A673 (cell line): ENCODE data around the gene RHOB. TPM values are rescaled to one million over a fixed set of nuclear protein-coding genes. Genes with fewer than 3 reads are reported as not detected.

Source experiments
- BruUV-seq: library from RNA; stranded (reverse); fragments of 400-500 nt; replicated peaks from 2 replicates; lab custom pipeline; 2021; lab: Mats Ljungman, UMichigan
- CTCF ChIA-PET: fragments of 300-600 bp; sonication (Branson Sonifier 250); formaldehyde crosslinking; loops from one replicate; lab custom pipeline; 2022; ENCODE audit warnings: antibody characterized with exemption; lab: Charles Lee
- POLR2A ChIA-PET: fragments of 300-600 bp; sonication (Branson Sonifier 250); formaldehyde crosslinking; loops from one replicate; lab custom pipeline; 2022; ENCODE audit warnings: antibody characterized with exemption; ENCODE audit not compliant: low non-redundant PET; lab: Charles Lee
- DNase-seq: peaks from one replicate; pipeline ENCODE4 v3.0.0-alpha.2; 2015; ENCODE audit warnings: low spot score
- H3K27ac ChIP-seq: fragments of 200-600 bp; sonication (generic); 2 replicates; pipeline ENCODE4 v1.5.1; 2016; ENCODE audit warnings: mixed run types, low read depth, mild to moderate bottlenecking, mixed read lengths, antibody characterized with exemption, low read length; ENCODE audit not compliant: poor library complexity, severe bottlenecking
- H3K27me3 ChIP-seq: fragments of 200-600 bp; sonication (generic); replicated peaks from 2 replicates; pipeline ENCODE4 v1.6.1; 2017; ENCODE audit warnings: mixed run types, low read depth, mild to moderate bottlenecking, mixed read lengths, antibody characterized with exemption, low read length; ENCODE audit not compliant: insufficient read depth, poor library complexity
- H3K36me3 ChIP-seq: fragments of 200-600 bp; sonication (generic); 2 replicates; pipeline ENCODE4 v1.6.1; 2016; ENCODE audit warnings: mixed run types, mild to moderate bottlenecking, mixed read lengths, antibody characterized with exemption, low read length; ENCODE audit not compliant: insufficient read depth, poor library complexity, severe bottlenecking
- H3K4me1 ChIP-seq: fragments of 200-600 bp; sonication (generic); 2 replicates; pipeline ENCODE4 v1.6.1; 2017; ENCODE audit warnings: mixed run types, mild to moderate bottlenecking, mixed read lengths, antibody characterized with exemption, low read length; ENCODE audit not compliant: insufficient read depth, poor library complexity, severe bottlenecking
- H3K4me3 ChIP-seq: fragments of 200-600 bp; sonication (generic); 2 replicates; pipeline ENCODE4 v1.5.1; 2016; ENCODE audit warnings: low read depth, mixed run types, mild to moderate bottlenecking, mixed read lengths, low read length; ENCODE audit not compliant: poor library complexity, severe bottlenecking
- H3K9me3 ChIP-seq: fragments of 200-600 bp; sonication (generic); 2 replicates; pipeline ENCODE4 v1.6.1; 2016; ENCODE audit warnings: mixed run types, low read depth, mild to moderate bottlenecking, mixed read lengths, antibody characterized with exemption, low read length; ENCODE audit not compliant: poor library complexity, severe bottlenecking
- EZH2 ChIP-seq: fragments of 200-600 bp; sonication (generic); IDR thresholded peaks from 2 replicates; pipeline ENCODE4 v1.6.1; 2017; ENCODE audit warnings: borderline replicate concordance, low read depth, mild to moderate bottlenecking, mixed read lengths, antibody characterized with exemption, low read length; ENCODE audit not compliant: poor library complexity, severe bottlenecking
- intact Hi-C: fragments of 100-400 bp; cut with micrococcal nuclease; formaldehyde crosslinking; loops from one replicate; pipeline ENCODE4 v1.10.0; 2022; ENCODE audit not compliant: unreplicated experiment
- total RNA-seq: library from RNA; stranded (reverse); gene quantifications from 2 replicates; pipeline ENCODE4 v1.2.3, GENCODE V29; 2021
- TF ChIP-seq, protein P1 (sequence below): fragments of 300-800, 200-600 bp; sonication (generic); conservative IDR thresholded peaks from 2 replicates; pipeline ENCODE4 v1.5.1; 2017; ENCODE audit warnings: low read depth, mild to moderate bottlenecking, antibody characterized with exemption, low read length, moderate library complexity, mixed read lengths

Gene RHOB
- total RNA-seq, 1 experiment from 2014 or later = 31.5 TPM

DNA sequence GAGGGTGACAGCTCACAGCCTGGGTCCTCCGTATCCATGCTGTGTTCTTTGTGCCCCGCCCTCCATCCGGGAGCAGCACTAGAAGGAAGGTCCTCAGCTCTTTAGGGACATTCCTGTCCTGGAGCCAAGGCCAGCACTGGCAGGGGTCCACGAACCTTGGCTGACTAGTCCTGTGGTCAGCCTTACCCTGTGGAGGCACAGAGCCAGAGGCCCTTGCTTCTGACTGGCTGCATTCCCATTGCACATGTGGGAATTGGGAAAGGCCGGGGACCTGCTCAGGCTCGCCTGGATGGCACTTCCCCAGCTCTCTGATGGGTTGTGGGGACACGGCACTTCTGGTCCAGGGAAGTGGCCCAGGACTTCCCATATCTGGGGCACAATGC lies 24.9 kb upstream of the RHOB start:
- no peaks in the 10 kb centered on the region for H3K4me1 ChIP-seq
- DNase-seq = no peak
- H3K36me3 ChIP-seq = no peaks in the 10 kb centered on the region
- no peaks in the 10 kb centered on the region for H3K9me3 ChIP-seq
- H3K27me3 ChIP-seq = no peaks in the 10 kb centered on the region
- CTCF ChIA-PET = no interaction called here
- TF ChIP-seq, protein P1, sequence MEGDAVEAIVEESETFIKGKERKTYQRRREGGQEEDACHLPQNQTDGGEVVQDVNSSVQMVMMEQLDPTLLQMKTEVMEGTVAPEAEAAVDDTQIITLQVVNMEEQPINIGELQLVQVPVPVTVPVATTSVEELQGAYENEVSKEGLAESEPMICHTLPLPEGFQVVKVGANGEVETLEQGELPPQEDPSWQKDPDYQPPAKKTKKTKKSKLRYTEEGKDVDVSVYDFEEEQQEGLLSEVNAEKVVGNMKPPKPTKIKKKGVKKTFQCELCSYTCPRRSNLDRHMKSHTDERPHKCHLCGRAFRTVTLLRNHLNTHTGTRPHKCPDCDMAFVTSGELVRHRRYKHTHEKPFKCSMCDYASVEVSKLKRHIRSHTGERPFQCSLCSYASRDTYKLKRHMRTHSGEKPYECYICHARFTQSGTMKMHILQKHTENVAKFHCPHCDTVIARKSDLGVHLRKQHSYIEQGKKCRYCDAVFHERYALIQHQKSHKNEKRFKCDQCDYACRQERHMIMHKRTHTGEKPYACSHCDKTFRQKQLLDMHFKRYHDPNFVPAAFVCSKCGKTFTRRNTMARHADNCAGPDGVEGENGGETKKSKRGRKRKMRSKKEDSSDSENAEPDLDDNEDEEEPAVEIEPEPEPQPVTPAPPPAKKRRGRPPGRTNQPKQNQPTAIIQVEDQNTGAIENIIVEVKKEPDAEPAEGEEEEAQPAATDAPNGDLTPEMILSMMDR = no peak
- TF ChIP-seq EZH2 = no peak
- intact Hi-C loops = no loop called here
- BruUV-seq = no TSS peak
- POLR2A ChIA-PET = no interaction called here
- H3K27ac ChIP-seq = no peak overlapping the region
- H3K4me3 ChIP-seq = no peak overlapping the region

DNA sequence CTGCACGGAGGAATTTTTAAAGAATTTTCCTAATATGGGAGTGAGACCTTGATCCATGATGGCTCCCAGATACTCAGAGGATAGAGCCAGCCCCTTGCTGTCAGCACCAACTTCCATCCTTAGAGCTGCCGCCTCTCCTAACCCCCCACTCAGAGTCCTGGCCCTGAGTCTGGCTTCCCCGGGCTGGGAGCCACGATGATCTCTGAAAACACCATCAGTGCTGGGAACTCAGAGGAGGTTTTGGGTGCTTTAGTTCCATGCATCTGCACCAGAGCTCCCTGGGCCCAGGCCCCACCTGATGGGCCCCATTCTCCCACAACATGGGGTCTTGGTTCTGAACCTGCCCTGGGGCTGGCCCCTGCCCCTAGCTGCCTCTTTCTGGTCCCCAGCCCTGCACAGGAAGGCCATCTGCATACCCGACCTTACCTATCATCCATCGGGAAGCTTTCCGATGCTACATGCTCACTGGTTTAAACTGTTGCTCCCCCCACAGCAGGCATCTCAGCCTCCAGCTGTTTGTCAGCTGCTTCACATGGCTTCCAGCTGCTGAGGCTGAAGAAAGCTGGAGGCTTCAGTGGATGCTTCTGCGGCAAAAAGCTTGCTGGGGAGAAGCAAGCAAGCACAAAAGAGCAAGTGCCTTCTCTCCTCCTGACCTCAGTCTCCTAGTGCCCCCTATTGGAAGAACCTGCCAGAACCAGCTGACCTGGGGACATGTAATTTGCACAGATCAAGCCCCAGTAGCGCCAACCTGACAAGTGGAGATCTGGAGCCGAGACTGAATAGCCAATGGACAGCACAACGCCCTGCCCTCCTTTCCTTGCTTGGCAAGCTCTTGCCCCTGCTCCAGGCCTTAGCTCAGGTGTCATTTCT lies 24.2 kb upstream of the RHOB start:
- CTCF ChIA-PET = no interaction called here
- Histone ChIP-seq H3K9me3 (no peaks in the 10 kb centered on the region), H3K4me1 (no peaks in the 10 kb centered on the region), H3K27me3 (no peaks in the 10 kb centered on the region), H3K36me3 (no peaks in the 10 kb centered on the region), H3K4me3 (no peak overlapping the region), H3K27ac (no peak overlapping the region)
- TF ChIP-seq EZH2 = no peak
- TF ChIP-seq, protein P1 = no peak
- POLR2A ChIA-PET = no interaction called here
- intact Hi-C loops = no loop called here
- no peak for DNase-seq
- BruUV-seq = no TSS peak

DNA sequence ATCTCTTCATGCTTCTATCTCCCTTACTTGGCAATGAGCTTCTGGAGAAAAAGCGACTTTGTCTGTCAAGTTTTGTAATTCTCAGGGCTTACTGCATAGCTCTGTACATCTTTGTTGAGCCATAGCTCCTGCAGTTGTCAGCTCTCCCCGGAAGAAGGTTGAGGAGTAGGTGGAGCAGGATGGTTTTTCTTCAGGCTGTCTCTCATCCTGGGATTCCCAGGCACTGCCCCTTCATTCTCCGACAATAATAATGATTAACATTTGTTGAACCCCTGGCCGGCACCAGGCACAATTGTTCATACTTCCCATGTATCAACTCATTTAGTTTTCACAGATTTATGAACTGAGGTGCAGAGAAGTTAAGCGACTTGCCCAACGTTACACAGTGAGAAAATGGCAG lies 23.5 kb upstream of the RHOB start:
- TF ChIP-seq EZH2 = no peak
- TF ChIP-seq, protein P1 = no peak
- DNase-seq = no peak
- Histone ChIP-seq H3K27ac (no peak overlapping the region), H3K4me3 (no peak overlapping the region), H3K9me3 (no peaks in the 10 kb centered on the region), H3K36me3 (no peaks in the 10 kb centered on the region), H3K27me3 (no peaks in the 10 kb centered on the region), H3K4me1 (no peaks in the 10 kb centered on the region)
- BruUV-seq = no TSS peak
- intact Hi-C loops = no loop called here
- ChIA-PET POLR2A (no interaction called here), CTCF (no interaction called here)
